ENCODE measurements around the gene WARS2. TPM values are rescaled to one million over a fixed set of nuclear protein-coding genes. Genes with fewer than 3 reads are reported as not detected.

The WARS2 gene
- total RNA-seq: 24.1 TPM

DNA sequence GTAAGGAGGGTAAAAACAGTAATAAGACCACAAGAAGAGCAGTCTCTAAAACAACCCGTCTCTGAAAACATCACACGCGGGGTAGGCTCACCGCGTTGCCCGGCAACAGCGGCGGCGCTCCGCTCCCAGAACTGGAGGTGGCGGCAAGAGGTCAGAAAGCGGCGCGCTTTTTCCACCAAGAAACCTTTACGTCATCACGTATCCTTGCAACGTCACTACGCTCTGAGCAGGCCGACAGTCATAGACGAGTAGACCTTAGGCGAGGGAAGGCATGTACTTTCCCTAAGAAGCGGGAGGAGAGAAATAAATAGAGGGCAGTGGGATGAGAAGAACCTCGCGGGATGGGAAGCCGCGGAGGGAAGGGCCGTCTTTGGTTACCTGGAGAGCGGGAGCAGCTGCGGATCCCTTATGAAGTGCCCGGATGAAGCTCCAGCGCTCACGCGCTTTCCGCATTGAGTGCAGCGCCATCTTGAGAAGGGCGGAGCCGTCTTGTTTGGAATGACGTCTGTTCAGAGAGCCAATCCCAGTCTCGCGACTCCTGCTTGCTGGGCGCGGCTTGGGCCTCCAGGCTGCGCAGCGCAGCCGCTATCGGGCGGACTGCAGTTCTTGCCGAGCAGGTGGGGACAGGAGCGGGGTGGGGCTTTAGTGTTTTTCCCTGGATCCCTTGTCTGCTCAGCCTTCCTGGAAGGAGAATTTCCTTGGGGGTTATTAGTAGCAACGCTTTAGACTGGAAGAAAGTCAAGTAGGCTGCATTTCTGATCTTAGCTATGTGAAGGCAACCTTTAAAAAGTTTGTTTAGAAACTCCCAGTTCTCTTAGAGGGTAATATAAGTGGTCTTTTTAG is at the start of gene WARS2:
WARS2 (minus strand) TSS at position 477 of the 843 bp plus-strand sequence; CDS start at position 468, 9 bp downstream.

DNA sequence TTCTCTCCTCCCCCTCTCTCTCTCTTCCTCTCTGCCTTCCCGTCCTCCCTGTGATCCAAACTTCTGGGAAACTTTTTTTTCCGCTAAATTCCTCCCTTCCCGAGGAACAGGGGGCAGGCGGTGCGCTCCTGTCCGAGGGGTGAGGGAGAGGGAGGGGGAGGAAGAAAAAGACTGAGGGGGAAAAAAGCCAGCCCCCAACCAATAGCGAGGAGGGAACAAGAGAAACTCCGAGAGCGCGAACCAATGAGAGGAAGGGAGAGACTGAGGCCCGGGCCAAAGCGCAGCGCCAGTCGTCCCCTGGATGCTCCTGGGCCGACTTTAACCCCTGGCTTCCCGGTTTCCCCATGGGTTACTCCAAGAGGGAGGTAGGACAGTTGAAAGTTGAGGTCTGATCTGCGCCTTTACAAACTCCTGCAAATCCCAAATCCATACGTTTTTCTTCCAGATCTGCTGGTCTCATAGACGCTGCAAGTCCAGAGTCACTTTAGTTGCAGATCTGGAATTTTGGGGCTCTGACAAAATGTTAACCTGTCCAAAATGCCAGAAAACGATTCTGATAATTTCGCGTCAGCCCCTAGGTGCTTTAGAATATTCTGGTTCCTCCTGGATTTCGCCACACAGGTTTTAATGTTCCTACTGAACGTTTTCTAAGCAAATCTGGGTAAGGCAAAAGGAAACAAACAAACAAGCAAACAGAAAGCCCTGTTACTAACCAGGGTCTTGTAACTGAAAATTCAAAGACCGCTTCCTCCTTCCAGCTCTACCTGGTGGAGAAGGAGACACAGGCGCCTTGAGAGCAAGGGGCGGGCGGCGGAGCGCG is 152.1 kb downstream of the WARS2 start, which contains the start of gene TBX15:
TBX15 (minus strand) TSS at position 158 of the 820 bp plus-strand sequence. CDS start 548 bp downstream, outside the sequence.

Small RNA genes lying within 50 kb of the gene (small RNA-seq; reads per million reads assigned to genes)
- not detected for gene AL139420.2 (ENCODE audit: low replicate concordance)

Other genes with a start within 250 kb of the WARS2 start
- gene TBX15, start 152.3 kb downstream of the WARS2 start, total RNA-seq: 12.1 TPM
- 30.5 TPM for gene HAO2, start 228.1 kb upstream of the WARS2 start, total RNA-seq